Calu3 (cell line): ENCODE data around the gene TXNDC5. TPM values are rescaled to one million over a fixed set of nuclear protein-coding genes. Genes with fewer than 3 reads are reported as not detected.

Source experiments
- BruUV-seq: library from RNA; stranded (reverse); fragments of 400-500 nt; replicated peaks from 2 replicates; lab custom pipeline; 2021; lab: Mats Ljungman, UMichigan
- CTCF ChIA-PET: fragments of 300-600 bp; sonication (Branson Sonifier 250); formaldehyde crosslinking; loops from one replicate; lab custom pipeline; 2022; ENCODE audit warnings: antibody characterized with exemption; lab: Charles Lee
- DNase-seq: peaks from one replicate; pipeline ENCODE4 v3.0.0; 2022
- H3K27ac Mint-ChIP-seq: one replicate; pipeline ENCODE4 v1.8.0; 2022; ENCODE audit warnings: mixed read lengths; ENCODE audit not compliant: unreplicated experiment
- H3K27me3 Mint-ChIP-seq: one replicate; pipeline ENCODE4 v1.8.0; 2022; ENCODE audit warnings: mixed read lengths; ENCODE audit not compliant: unreplicated experiment
- H3K36me3 Mint-ChIP-seq: one replicate; pipeline ENCODE4 v1.8.0; 2022; ENCODE audit warnings: mild to moderate bottlenecking, moderate library complexity, mixed read lengths; ENCODE audit not compliant: insufficient read depth, unreplicated experiment
- H3K4me1 Mint-ChIP-seq: one replicate; pipeline ENCODE4 v1.8.0; 2022; ENCODE audit warnings: mild to moderate bottlenecking, low read depth, mixed read lengths; ENCODE audit not compliant: unreplicated experiment
- H3K4me3 Mint-ChIP-seq: one replicate; pipeline ENCODE4 v1.8.0; 2022; ENCODE audit warnings: mild to moderate bottlenecking, low read depth, moderate library complexity, mixed read lengths; ENCODE audit not compliant: unreplicated experiment
- H3K9me3 Mint-ChIP-seq: one replicate; pipeline ENCODE4 v1.8.0; 2022; ENCODE audit warnings: low read depth, mixed read lengths; ENCODE audit not compliant: unreplicated experiment
- CTCF ChIP-seq: fragments of 200-600 bp; IDR thresholded peaks from one replicate; pipeline ENCODE4 v1.8.0; 2022; ENCODE audit warnings: antibody characterized with exemption; ENCODE audit not compliant: unreplicated experiment
- intact Hi-C: fragments of 100-400 bp; cut with micrococcal nuclease; formaldehyde crosslinking; loops from one replicate; pipeline ENCODE4 v1.10.0; 2022; ENCODE audit not compliant: unreplicated experiment
- total RNA-seq: library from RNA; stranded (reverse); gene quantifications from 2 replicates; pipeline ENCODE4 v1.2.3, GENCODE V29; 2022

Gene TXNDC5
- total RNA-seq, 1 experiment from 2014 or later = 111 TPM

GRCh38 chr6:7916959-7917358, 6.4 kb upstream of the TXNDC5 start:
- no peak overlapping the region for H3K27ac Mint-ChIP-seq
- H3K4me3 Mint-ChIP-seq = no peak overlapping the region
- H3K36me3 Mint-ChIP-seq = no peaks in the 10 kb centered on the region
- no TSS peak for BruUV-seq
- intact Hi-C loops = no loop called here
- no peaks in the 10 kb centered on the region for H3K4me1 Mint-ChIP-seq
- H3K9me3 Mint-ChIP-seq = no peaks in the 10 kb centered on the region
- CTCF ChIA-PET = interaction anchor here (0.6 kb wide), 1 partner anchor 9 kb away, joined by 7 read pairs; no protein-coding TSS in a partner anchor
- no peak for TF ChIP-seq CTCF
- DNase-seq = no peak
- no peaks in the 10 kb centered on the region for H3K27me3 Mint-ChIP-seq

GRCh38 chr6:7914991-7915789, 4.6 kb upstream of the TXNDC5 start:
- intact Hi-C loops = loop anchor here (5.0 kb wide), 1 partner anchor 62 kb away; no protein-coding TSS in a partner anchor
- no TSS peak for BruUV-seq
- CTCF ChIA-PET = no interaction called here
- no peak overlapping the region for H3K27ac Mint-ChIP-seq
- no peak overlapping the region for H3K4me3 Mint-ChIP-seq
- H3K27me3 Mint-ChIP-seq = no peaks in the 10 kb centered on the region
- H3K4me1 Mint-ChIP-seq = no peaks in the 10 kb centered on the region
- no peak for TF ChIP-seq CTCF
- peaks cover 6% of the 10 kb centered on the region for H3K36me3 Mint-ChIP-seq
- no peaks in the 10 kb centered on the region for H3K9me3 Mint-ChIP-seq
- DNase-seq = no peak

- CTCF ChIA-PET = interaction anchor here (0.5 kb wide), 1 partner anchor 220 kb away, joined by 6 read pairs; no protein-coding TSS in a partner anchor
- no peak for DNase-seq
- Mint-ChIP-seq H3K27ac (no peak overlapping the region), H3K9me3 (no peaks in the 10 kb centered on the region), H3K36me3 (peaks cover 12% of the 10 kb centered on the region), H3K4me1 (no peaks in the 10 kb centered on the region), H3K27me3 (no peaks in the 10 kb centered on the region), H3K4me3 (no peak overlapping the region)
- no TSS peak for BruUV-seq
- intact Hi-C loops = loop anchor here (5.0 kb wide), 1 partner anchor 63 kb away; no protein-coding TSS in a partner anchor
- no peak for TF ChIP-seq CTCF
Observed at GRCh38 chr6:7914311-7914710, 3.7 kb upstream of the TXNDC5 start.

GRCh38 chr6:7912736-7913517, 2.3 kb upstream of the TXNDC5 start:
- no TSS peak for BruUV-seq
- H3K4me1 Mint-ChIP-seq = peaks cover 2% of the 10 kb centered on the region
- no peaks in the 10 kb centered on the region for H3K27me3 Mint-ChIP-seq
- no peak overlapping the region for H3K27ac Mint-ChIP-seq
- no peak for DNase-seq
- CTCF ChIA-PET = no interaction called here
- no peak overlapping the region for H3K4me3 Mint-ChIP-seq
- intact Hi-C loops = loop anchor here (5.0 kb wide), 1 partner anchor 64 kb away; no protein-coding TSS in a partner anchor
- no peaks in the 10 kb centered on the region for H3K9me3 Mint-ChIP-seq
- H3K36me3 Mint-ChIP-seq = peaks cover 15% of the 10 kb centered on the region
- TF ChIP-seq CTCF = no peak
